ENCODE measurements around the gene NINJ1.

DNA sequence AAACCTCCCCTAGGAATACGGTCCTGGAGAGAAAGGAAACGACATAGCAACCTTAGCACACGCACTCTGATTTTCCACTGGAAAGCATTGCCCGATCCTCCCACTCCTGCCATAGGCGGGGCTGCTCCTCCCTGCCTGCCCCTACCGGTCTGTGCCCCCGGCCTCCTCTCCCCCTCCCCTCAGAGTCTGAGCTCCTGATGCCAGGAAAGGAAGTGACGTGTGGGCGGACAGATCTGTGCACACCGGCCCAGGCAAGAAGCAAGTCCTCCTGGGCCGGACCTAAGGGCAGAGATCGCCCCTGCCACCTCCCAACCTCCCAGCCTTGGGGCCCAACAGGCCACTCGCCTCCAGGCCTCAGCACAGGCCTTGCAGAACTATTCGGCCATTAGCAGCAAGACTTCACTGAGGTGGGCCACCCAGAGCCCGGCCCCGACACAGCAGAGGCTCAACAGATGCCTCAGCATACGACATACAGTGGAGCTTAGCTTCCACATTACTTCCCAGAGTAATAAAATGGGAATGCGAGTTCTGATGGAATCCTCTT lies 7.2 kb downstream of the NINJ1 start:
- TF ChIP-seq CTCF (IDR thresholded peaks at IDR 0.05) (no peak), POLR2A (IDR thresholded peaks at IDR 0.05) (no peak), POLR2AphosphoS5 (IDR thresholded peaks at IDR 0.05) (peak in 1 of 4 donors; percentile 37)
